ENCODE results near the gene DHX15.

DHX15 gene

GRCh38 chr4:24495388-24495787 is 89.0 kb downstream of the DHX15 start:
- no peak overlapping the region for H3K27ac ChIP-seq (ENCODE audit: extremely low read depth, low read depth, low read length)
- CTCF ChIA-PET, result no interaction called here
- no peaks in the 10 kb centered on the region for H3K36me3 ChIP-seq (ENCODE audit: control insufficient read depth in 2 of 2, insufficient read depth in 1 of 2, low read length in 2 of 2)
- H3K4me3 ChIP-seq (ENCODE audit: low read depth, low read length), result no peak overlapping the region
- H3K4me1 ChIP-seq (ENCODE audit: control insufficient read depth, insufficient read depth, low read length), result no peaks in the 10 kb centered on the region
- no peaks in the 10 kb centered on the region for H3K9me3 ChIP-seq (ENCODE audit: control insufficient read depth, insufficient read depth, low read depth, low read length)
- no peak for TF ChIP-seq ZNF175 (tag by site-specific recombination; IDR thresholded peaks at IDR 0.05)
- TF ChIP-seq ZNF366 (tag by site-specific recombination; conservative IDR thresholded peaks at IDR 0.05), result peak; percentile 69
- POLR2A ChIA-PET, result no interaction called here

- ChIA-PET POLR2A (no interaction called here), CTCF (interaction anchor here (0.5 to 3.3 kb wide), 8 partner anchors 8 to 630 kb away, joined by 3 to 17 read pairs (median 5); no protein-coding TSS in a partner anchor)
- H3K9me3 ChIP-seq (ENCODE audit: control insufficient read depth, insufficient read depth, low read depth, low read length), result no peaks in the 10 kb centered on the region
- TF ChIP-seq ZNF26 (tag by site-specific recombination; IDR thresholded peaks at IDR 0.05), result no peak
- TF ChIP-seq KLF10 (tag by site-specific recombination; IDR thresholded peaks at IDR 0.05), result no peak
- no peak for TF ChIP-seq TRIM28 (IDR thresholded peaks at IDR 0.05; ENCODE audit: borderline replicate concordance, low read length)
- TF ChIP-seq ZSCAN16 (tag by site-specific recombination; IDR thresholded peaks at IDR 0.05), result no peak
- no peak for TF ChIP-seq ZNF140 (tag by site-specific recombination; IDR thresholded peaks at IDR 0.05)
- no peak for TF ChIP-seq ZNF366 (tag by site-specific recombination; conservative IDR thresholded peaks at IDR 0.05)
- TF ChIP-seq ZNF792 (tag by site-specific recombination; IDR thresholded peaks at IDR 0.05), result no peak
- TF ChIP-seq YY2 (tag by site-specific recombination; IDR thresholded peaks at IDR 0.05), result no peak
- TF ChIP-seq ZNF169 (tag by site-specific recombination; IDR thresholded peaks at IDR 0.05), result no peak
- no peak for TF ChIP-seq ZNF341 (tag by site-specific recombination; IDR thresholded peaks at IDR 0.05; ENCODE audit: low read depth)
- no peak for TF ChIP-seq ZNF19 (tag by site-specific recombination; IDR thresholded peaks at IDR 0.05; ENCODE audit: low read depth)
- no peak for TF ChIP-seq ZNF24 (tag by site-specific recombination; IDR thresholded peaks at IDR 0.05)
- no peak for TF ChIP-seq ZBTB10 (tag by site-specific recombination; IDR thresholded peaks at IDR 0.05)
- no peak for TF ChIP-seq ZNF433 (tag by site-specific recombination; IDR thresholded peaks at IDR 0.05; ENCODE audit: low read depth)
- no peak for TF ChIP-seq ZNF621 (tag by site-specific recombination; IDR thresholded peaks at IDR 0.05)
- no peak for TF ChIP-seq MYNN (tag by site-specific recombination; IDR thresholded peaks at IDR 0.05; ENCODE audit: borderline replicate concordance)
- no peak for TF ChIP-seq ZNF416 (tag by site-specific recombination; IDR thresholded peaks at IDR 0.05)
- H3K36me3 ChIP-seq (ENCODE audit: control insufficient read depth in 2 of 2, insufficient read depth in 1 of 2, low read length in 2 of 2), result no peaks in the 10 kb centered on the region
- H3K4me3 ChIP-seq (ENCODE audit: low read depth, low read length), result no peak overlapping the region
- no peaks in the 10 kb centered on the region for H3K4me1 ChIP-seq (ENCODE audit: control insufficient read depth, insufficient read depth, low read length)
- no peak overlapping the region for H3K27ac ChIP-seq (ENCODE audit: extremely low read depth, low read depth, low read length)
Measured at GRCh38 chr4:24489870-24490269, 94.5 kb downstream of the DHX15 start.

- POLR2A ChIA-PET, result no interaction called here
- Histone ChIP-seq H3K27ac (ENCODE audit: extremely low read depth, low read depth, low read length) (no peak overlapping the region), H3K9me3 (ENCODE audit: control insufficient read depth, insufficient read depth, low read depth, low read length) (no peaks in the 10 kb centered on the region), H3K4me3 (ENCODE audit: low read depth, low read length) (no peak overlapping the region), H3K4me1 (ENCODE audit: control insufficient read depth, insufficient read depth, low read length) (no peaks in the 10 kb centered on the region), H3K36me3 (ENCODE audit: control insufficient read depth in 2 of 2, insufficient read depth in 1 of 2, low read length in 2 of 2) (no peaks in the 10 kb centered on the region)
- CTCF ChIA-PET, result interaction anchor here (0.7 to 3.3 kb wide), 14 partner anchors 9 to 663 kb away, joined by 3 to 17 read pairs (median 4); no protein-coding TSS in a partner anchor
- TF ChIP-seq ZNF692 (tag by site-specific recombination; IDR thresholded peaks at IDR 0.05), result no peak
- TF ChIP-seq ZBTB6 (tag by site-specific recombination; IDR thresholded peaks at IDR 0.05), result no peak
- no peak for TF ChIP-seq ZNF174 (tag by site-specific recombination; IDR thresholded peaks at IDR 0.05)
- no peak for TF ChIP-seq ZNF514 (tag by site-specific recombination; IDR thresholded peaks at IDR 0.05)
- TF ChIP-seq ZNF654 (tag by site-specific recombination; IDR thresholded peaks at IDR 0.05; ENCODE audit: low read depth), result peak; percentile 61
- TF ChIP-seq ZBTB17 (tag by site-specific recombination; IDR thresholded peaks at IDR 0.05), result peak; percentile 36; the same call in 1 of the 2 replicates
- TF ChIP-seq ZNF366 (tag by site-specific recombination; conservative IDR thresholded peaks at IDR 0.05), result no peak
- no peak for TF ChIP-seq ZNF248 (tag by site-specific recombination; IDR thresholded peaks at IDR 0.05)
Measured at GRCh38 chr4:24488399-24489164, 95.8 kb downstream of the DHX15 start.

Measured in HEK293 (cell line).